Trophoblast cell (in vitro differentiated cells and primary cell): Measurements from ENCODE around the gene HK2.
A peak's percentile ranks its signal among the peaks of the same experiment; 100 is the strongest.

Source experiments
- DNase-seq, 2 donors: peaks; one replicate each; pipeline ENCODE4 v3.0.0-alpha.2; 2016
- H2AFZ ChIP-seq: 2 replicates; pipeline ENCODE4 v1.6.1; 2013; ENCODE audit warnings: low read length, moderate library complexity, mild to moderate bottlenecking; ENCODE audit not compliant: insufficient read depth, poor library complexity
- H2AK5ac ChIP-seq: 2 replicates; pipeline ENCODE4 v1.6.1; 2013; ENCODE audit warnings: mild to moderate bottlenecking, low read length
- H2BK120ac ChIP-seq: 2 replicates; pipeline ENCODE4 v1.6.1; 2013; ENCODE audit warnings: low read length, mild to moderate bottlenecking, moderate library complexity; ENCODE audit not compliant: insufficient read depth, poor library complexity
- H2BK12ac ChIP-seq: 2 replicates; pipeline ENCODE4 v1.6.1; 2013; ENCODE audit warnings: mild to moderate bottlenecking, low read length, moderate library complexity
- H2BK5ac ChIP-seq: 2 replicates; pipeline ENCODE4 v1.6.1; 2013; ENCODE audit warnings: low read length, low read depth, moderate library complexity, mild to moderate bottlenecking; ENCODE audit not compliant: poor library complexity
- H3K14ac ChIP-seq: 2 replicates; pipeline ENCODE4 v1.6.1; 2013; ENCODE audit warnings: mild to moderate bottlenecking, low read length
- H3K18ac ChIP-seq: 2 replicates; pipeline ENCODE4 v1.6.1; 2013; ENCODE audit warnings: mild to moderate bottlenecking, low read length
- H3K23ac ChIP-seq: 2 replicates; pipeline ENCODE4 v1.6.1; 2013; ENCODE audit warnings: low read length
- H3K27ac ChIP-seq: 2 replicates; pipeline ENCODE4 v1.5.1; 2013; ENCODE audit warnings: low read depth, mild to moderate bottlenecking, inconsistent platforms, low read length, moderate library complexity
- H3K27me3 ChIP-seq: 2 replicates; pipeline ENCODE4 v1.6.1; 2013; ENCODE audit warnings: inconsistent platforms, mild to moderate bottlenecking, low read length, moderate library complexity; ENCODE audit not compliant: insufficient read depth
- H3K36me3 ChIP-seq, 2 experiments: 1 replicate in 1 of 2; 2 replicates in 1 of 2; pipeline ENCODE4 v1.6.1; 2013; ENCODE audit warnings: low read length in 2 of 2, mild to moderate bottlenecking in 2 of 2, moderate library complexity in 1 of 2; ENCODE audit not compliant: insufficient read depth in 2 of 2, control insufficient read depth in 1 of 2
- H3K4ac ChIP-seq: 2 replicates; pipeline ENCODE4 v1.6.1; 2013; ENCODE audit warnings: low read depth, mild to moderate bottlenecking, low read length, moderate library complexity
- H3K4me1 ChIP-seq, 2 experiments: 1 replicate in 1 of 2; 2 replicates in 1 of 2; pipeline ENCODE4 v1.6.1; 2013; ENCODE audit warnings: low read length in 2 of 2, mild to moderate bottlenecking in 2 of 2, moderate library complexity in 1 of 2; ENCODE audit not compliant: insufficient read depth in 2 of 2, control insufficient read depth in 1 of 2
- H3K4me2 ChIP-seq: 2 replicates; pipeline ENCODE4 v1.6.1; 2013; ENCODE audit warnings: inconsistent platforms, mild to moderate bottlenecking, low read length, moderate library complexity
- H3K4me3 ChIP-seq: 2 replicates; pipeline ENCODE4 v1.5.1; 2013; ENCODE audit warnings: mild to moderate bottlenecking, low read depth, low read length, inconsistent platforms
- H3K79me1 ChIP-seq: one replicate; pipeline ENCODE4 v1.6.1; 2013; ENCODE audit warnings: low read length
- H3K79me2 ChIP-seq: 2 replicates; pipeline ENCODE4 v1.6.1; 2013; ENCODE audit warnings: low read length, mild to moderate bottlenecking; ENCODE audit not compliant: control insufficient read depth, insufficient read depth, poor library complexity
- H3K9ac ChIP-seq: 2 replicates; pipeline ENCODE4 v1.6.1; 2013; ENCODE audit warnings: mild to moderate bottlenecking, low read length
- H3K9me3 ChIP-seq: 2 replicates; pipeline ENCODE4 v1.6.1; 2013; ENCODE audit warnings: low read depth, mild to moderate bottlenecking, control low read depth, inconsistent platforms, low read length; ENCODE audit not compliant: insufficient read depth
- H4K12ac ChIP-seq: 2 replicates; pipeline ENCODE4 v1.6.1; 2013; ENCODE audit warnings: low read depth, mild to moderate bottlenecking, low read length, moderate library complexity
- H4K8ac ChIP-seq: 2 replicates; pipeline ENCODE4 v1.6.1; 2013; ENCODE audit warnings: low read depth, mild to moderate bottlenecking, low read length, moderate library complexity
- H4K91ac ChIP-seq: one replicate; pipeline ENCODE4 v1.6.1; 2013; ENCODE audit warnings: low read depth, mild to moderate bottlenecking, low read length, moderate library complexity
- WGBS: extraction: QIAGEN DNeasy Blood & Tissue Kit; methylation state at CpG from one replicate; pipeline ENCODE4 v1.1.7; 2013; ENCODE audit warnings: missing lambda C conversion rate; ENCODE audit not compliant: insufficient read length, insufficient coverage; ENCODE audit errors: extremely low coverage; 5-methylcytosine and 5-hydroxymethylcytosine counted together

HK2 gene

DNA sequence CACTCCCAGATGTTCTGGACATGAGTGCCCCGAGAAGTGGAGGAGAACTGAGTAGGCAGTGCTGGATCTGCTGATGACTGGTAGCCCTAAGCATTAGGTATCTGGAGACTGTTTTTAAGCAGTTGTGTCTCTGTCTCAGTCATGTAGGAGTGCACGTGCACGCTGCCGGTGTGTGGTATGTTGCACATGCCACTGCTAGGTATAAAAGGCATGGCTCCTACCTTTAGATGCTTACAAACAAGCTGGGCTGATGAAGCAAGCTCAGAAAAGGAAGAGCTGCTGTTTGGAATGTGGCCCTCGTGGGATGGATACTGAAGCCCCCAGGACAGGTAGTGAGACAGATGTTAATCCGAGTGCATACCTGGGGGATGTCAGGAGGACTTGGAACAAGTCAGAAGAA is 49.1 kb downstream of the HK2 start:
- H3K4me1 ChIP-seq: peaks cover 7 to 16% of the 10 kb centered on the region in 2 experiments
- no peak overlapping the region for H4K8ac ChIP-seq
- H3K4me2 ChIP-seq: no peak overlapping the region
- no peak overlapping the region for H2AK5ac ChIP-seq
- no peak overlapping the region for H2BK120ac ChIP-seq
- no peaks in the 10 kb centered on the region for H3K79me2 ChIP-seq
- H3K23ac ChIP-seq: no peak overlapping the region
- H3K9me3 ChIP-seq: no peaks in the 10 kb centered on the region
- H3K18ac ChIP-seq: no peak overlapping the region
- DNase-seq: peak; percentile 68 to 78
- peaks cover 30 to 37% of the 10 kb centered on the region in 2 experiments for H3K36me3 ChIP-seq
- no peak overlapping the region for H3K14ac ChIP-seq
- H3K4ac ChIP-seq: no peak overlapping the region
- peaks cover 3% of the 10 kb centered on the region for H3K79me1 ChIP-seq
- WGBS: no CpG with 5 or more reads among the region's 6 CpGs
- H3K4me3 ChIP-seq: no peak overlapping the region
- no peak overlapping the region for H2BK12ac ChIP-seq
- no peaks in the 10 kb centered on the region for H3K27me3 ChIP-seq
- H3K27ac ChIP-seq: no peak overlapping the region
- no peak overlapping the region for H2AFZ ChIP-seq
- H2BK5ac ChIP-seq: no peak overlapping the region
- no peak overlapping the region for H3K9ac ChIP-seq
- H4K12ac ChIP-seq: no peak overlapping the region
- H4K91ac ChIP-seq: no peak overlapping the region

DNA sequence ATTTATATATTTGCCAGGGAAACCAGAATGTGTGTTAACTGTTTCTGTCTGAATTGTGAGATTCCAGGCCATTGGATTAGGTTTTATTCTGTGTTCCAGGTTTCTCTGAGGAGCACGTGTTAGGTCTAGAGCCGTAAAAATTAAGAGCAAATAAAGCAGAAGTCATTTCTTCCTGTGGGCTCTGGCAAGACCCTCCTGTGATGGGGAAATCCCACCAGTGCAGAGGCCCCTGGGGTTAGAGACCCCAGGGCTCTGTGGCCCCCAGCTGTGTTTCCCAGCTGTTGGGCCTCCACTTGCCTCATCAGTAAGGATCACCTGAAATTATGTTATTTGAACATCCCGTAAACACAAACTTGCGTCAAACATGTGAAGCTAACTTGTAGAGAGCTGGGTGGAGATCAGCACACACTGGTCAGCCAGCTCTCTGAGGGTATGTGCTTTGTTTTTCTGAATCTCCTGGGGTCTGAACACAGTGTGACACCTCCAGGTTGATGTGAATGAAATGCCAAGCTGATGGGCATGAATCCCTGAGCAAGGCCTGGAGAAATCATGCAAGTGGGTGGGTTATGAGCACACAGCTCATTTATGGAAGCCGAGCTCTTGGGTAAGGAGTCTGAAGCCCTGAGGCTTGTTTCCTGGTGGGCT is 50.3 kb downstream of the HK2 start:
- no peak overlapping the region for H2AFZ ChIP-seq
- no peak overlapping the region for H2BK5ac ChIP-seq
- peaks cover 3% of the 10 kb centered on the region for H3K79me1 ChIP-seq
- peaks cover 7 to 19% of the 10 kb centered on the region in 2 experiments for H3K4me1 ChIP-seq
- H3K9ac ChIP-seq: no peak overlapping the region
- H4K91ac ChIP-seq: no peak overlapping the region
- DNase-seq: no peak
- H3K14ac ChIP-seq: no peak overlapping the region
- H3K18ac ChIP-seq: no peak overlapping the region
- H3K4me3 ChIP-seq: no peak overlapping the region
- no peak overlapping the region for H3K4me2 ChIP-seq
- no peak overlapping the region for H3K27ac ChIP-seq
- no CpG with 5 or more reads among the region's 5 CpGs for WGBS
- no peaks in the 10 kb centered on the region for H3K27me3 ChIP-seq
- H2AK5ac ChIP-seq: no peak overlapping the region
- no peaks in the 10 kb centered on the region for H3K9me3 ChIP-seq
- H4K8ac ChIP-seq: no peak overlapping the region
- no peak overlapping the region for H3K23ac ChIP-seq
- H3K79me2 ChIP-seq: no peaks in the 10 kb centered on the region
- peaks cover 23 to 33% of the 10 kb centered on the region in 2 experiments for H3K36me3 ChIP-seq
- no peak overlapping the region for H3K4ac ChIP-seq
- H4K12ac ChIP-seq: no peak overlapping the region
- no peak overlapping the region for H2BK12ac ChIP-seq
- no peak overlapping the region for H2BK120ac ChIP-seq

DNA sequence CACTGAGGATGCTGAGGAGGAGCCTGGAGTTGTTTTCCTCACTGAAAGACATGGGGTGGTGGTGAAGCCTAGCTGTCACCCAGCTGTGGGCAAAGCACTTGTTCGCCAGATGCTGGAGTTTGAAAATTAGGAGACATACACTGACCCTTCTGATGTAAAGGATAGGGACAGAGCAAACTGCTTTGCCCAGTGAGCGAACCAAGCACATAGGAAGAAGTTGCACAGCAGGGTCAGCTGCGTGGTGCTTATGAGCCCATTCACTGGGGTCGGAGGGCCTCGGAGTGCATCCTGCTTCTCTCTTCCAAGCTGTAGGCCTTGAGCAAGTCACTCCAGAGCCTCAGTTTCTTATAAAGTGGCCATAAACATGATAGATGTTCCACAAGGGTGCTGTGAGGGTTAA is 50.9 kb downstream of the HK2 start:
- H3K14ac ChIP-seq: no peak overlapping the region
- H3K27me3 ChIP-seq: no peaks in the 10 kb centered on the region
- no peak overlapping the region for H4K91ac ChIP-seq
- H3K23ac ChIP-seq: no peak overlapping the region
- H2BK5ac ChIP-seq: no peak overlapping the region
- no peak overlapping the region for H3K4me2 ChIP-seq
- peaks cover 3% of the 10 kb centered on the region for H3K79me1 ChIP-seq
- H4K8ac ChIP-seq: no peak overlapping the region
- H3K79me2 ChIP-seq: no peaks in the 10 kb centered on the region
- H3K4me1 ChIP-seq: peaks cover 7 to 19% of the 10 kb centered on the region in 2 experiments
- no peak overlapping the region for H2BK120ac ChIP-seq
- H2BK12ac ChIP-seq: no peak overlapping the region
- H2AK5ac ChIP-seq: no peak overlapping the region
- peaks cover 24 to 34% of the 10 kb centered on the region in 2 experiments for H3K36me3 ChIP-seq
- H3K4ac ChIP-seq: no peak overlapping the region
- no peak overlapping the region for H3K18ac ChIP-seq
- H2AFZ ChIP-seq: no peak overlapping the region
- H4K12ac ChIP-seq: no peak overlapping the region
- no peak overlapping the region for H3K27ac ChIP-seq
- no peak overlapping the region for H3K4me3 ChIP-seq
- H3K9me3 ChIP-seq: no peaks in the 10 kb centered on the region
- H3K9ac ChIP-seq: no peak overlapping the region
- WGBS: no CpG with 5 or more reads among the region's 5 CpGs
- DNase-seq: no peak

DNA sequence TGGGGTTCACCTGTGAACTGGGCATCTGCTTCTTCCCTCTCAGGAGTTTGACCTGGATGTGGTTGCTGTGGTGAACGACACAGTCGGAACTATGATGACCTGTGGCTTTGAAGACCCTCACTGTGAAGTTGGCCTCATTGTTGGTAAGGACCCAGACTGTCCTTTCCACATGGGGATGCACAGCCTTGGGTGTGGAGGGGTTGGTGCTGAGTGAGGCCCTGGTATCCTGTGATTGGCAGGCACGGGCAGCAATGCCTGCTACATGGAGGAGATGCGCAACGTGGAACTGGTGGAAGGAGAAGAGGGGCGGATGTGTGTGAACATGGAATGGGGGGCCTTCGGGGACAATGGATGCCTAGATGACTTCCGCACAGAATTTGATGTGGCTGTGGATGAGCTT is 52.3 kb downstream of the HK2 start:
- Histone ChIP-seq H3K36me3 (peaks cover 25 to 32% of the 10 kb centered on the region in 2 experiments), H3K4me3 (no peak overlapping the region), H2AK5ac (no peak overlapping the region), H2BK12ac (no peak overlapping the region), H4K91ac (no peak overlapping the region), H4K12ac (no peak overlapping the region), H3K23ac (no peak overlapping the region), H4K8ac (no peak overlapping the region), H3K27ac (no peak overlapping the region), H2AFZ (no peak overlapping the region), H3K4ac (no peak overlapping the region), H3K4me2 (no peak overlapping the region), H3K9ac (no peak overlapping the region), H2BK5ac (no peak overlapping the region), H3K79me1 (peaks cover 3% of the 10 kb centered on the region), H3K9me3 (no peaks in the 10 kb centered on the region), H3K14ac (no peak overlapping the region), H3K18ac (no peak overlapping the region), H2BK120ac (no peak overlapping the region), H3K4me1 (peaks cover 5 to 16% of the 10 kb centered on the region in 2 experiments), H3K27me3 (no peaks in the 10 kb centered on the region), H3K79me2 (no peaks in the 10 kb centered on the region)
- no peak for DNase-seq
- WGBS: no CpG with 5 or more reads among the region's 8 CpGs
